HG03280 (cell line): ENCODE measurements around the gene RAB9B.
"Not testable (repeated sequence)": the region's sequence is repeated elsewhere in the genome, so short reads cannot be mapped to it uniquely, and the experiment has no call there.

ENCODE experiments used
- ATAC-seq: cut with Tn5 transposase; IDR thresholded peaks from one replicate; pipeline ENCODE4 v1.9.1; 2021; ENCODE audit warnings: mild to moderate bottlenecking, moderate library complexity; ENCODE audit not compliant: unreplicated experiment

Gene RAB9B, protein sequence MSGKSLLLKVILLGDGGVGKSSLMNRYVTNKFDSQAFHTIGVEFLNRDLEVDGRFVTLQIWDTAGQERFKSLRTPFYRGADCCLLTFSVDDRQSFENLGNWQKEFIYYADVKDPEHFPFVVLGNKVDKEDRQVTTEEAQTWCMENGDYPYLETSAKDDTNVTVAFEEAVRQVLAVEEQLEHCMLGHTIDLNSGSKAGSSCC

DNA sequence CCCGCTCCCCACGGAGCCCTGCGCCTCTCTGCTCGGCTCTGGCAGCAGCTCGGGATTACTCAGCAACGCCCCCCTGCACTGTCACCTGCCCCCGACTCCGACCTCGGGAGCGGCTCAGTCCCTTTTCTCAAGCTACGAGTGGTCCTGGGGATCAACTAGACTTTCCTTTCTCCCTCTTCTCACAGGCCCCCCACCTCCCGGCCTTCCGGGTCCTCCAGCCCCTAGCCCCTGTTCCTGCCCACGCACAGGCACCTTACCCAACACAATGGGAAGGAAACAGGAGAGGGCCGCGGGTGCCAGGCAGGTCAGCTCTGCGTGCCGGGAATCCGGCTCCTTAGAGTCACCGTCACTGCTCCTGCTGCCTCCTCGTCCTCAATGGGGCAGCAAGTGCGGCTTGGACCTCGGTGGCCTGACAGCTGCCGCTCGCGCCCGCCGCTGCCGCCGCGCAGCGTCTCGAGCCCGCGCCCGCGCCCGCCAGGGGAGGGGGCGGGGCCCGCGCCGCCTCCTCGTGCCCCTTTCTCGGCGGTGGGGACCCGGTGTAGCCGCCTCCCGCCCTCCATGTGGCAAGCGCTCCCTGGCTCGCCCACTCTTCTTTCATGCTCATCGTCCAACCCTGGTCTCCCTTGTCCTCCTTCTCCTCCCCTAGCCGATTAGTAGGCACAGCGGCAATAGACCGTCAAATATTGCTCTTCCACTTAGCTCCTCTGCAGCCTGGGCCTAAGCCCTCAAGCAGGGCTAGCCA is at the start of gene RAB9B:
RAB9B (minus strand) TSS at position 455 of the 742 bp plus-strand sequence. CDS start 6,473 bp downstream, outside the sequence.
- peak; percentile 89 for ATAC-seq

DNA sequence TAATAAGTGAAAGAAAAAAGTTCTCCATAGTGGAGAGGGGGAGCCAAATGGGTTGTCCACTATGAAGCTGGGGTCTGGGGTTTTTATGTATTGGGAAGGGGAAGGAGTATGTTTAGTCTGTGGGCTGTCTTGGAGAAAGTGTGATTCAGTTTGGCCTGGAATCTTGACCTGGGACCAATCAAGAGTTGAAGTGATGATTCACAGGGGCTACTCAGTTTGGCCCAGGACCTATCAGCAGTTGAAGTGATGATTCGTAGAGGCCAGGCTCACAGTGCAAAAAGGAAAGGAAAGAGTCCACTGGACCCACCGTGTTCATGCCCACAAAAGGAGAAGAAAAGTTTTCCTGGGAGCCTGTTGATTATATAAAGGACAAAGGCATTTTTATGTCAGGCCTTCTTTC is 47.3 kb upstream of the RAB9B start:
- ATAC-seq, result no peak

DNA sequence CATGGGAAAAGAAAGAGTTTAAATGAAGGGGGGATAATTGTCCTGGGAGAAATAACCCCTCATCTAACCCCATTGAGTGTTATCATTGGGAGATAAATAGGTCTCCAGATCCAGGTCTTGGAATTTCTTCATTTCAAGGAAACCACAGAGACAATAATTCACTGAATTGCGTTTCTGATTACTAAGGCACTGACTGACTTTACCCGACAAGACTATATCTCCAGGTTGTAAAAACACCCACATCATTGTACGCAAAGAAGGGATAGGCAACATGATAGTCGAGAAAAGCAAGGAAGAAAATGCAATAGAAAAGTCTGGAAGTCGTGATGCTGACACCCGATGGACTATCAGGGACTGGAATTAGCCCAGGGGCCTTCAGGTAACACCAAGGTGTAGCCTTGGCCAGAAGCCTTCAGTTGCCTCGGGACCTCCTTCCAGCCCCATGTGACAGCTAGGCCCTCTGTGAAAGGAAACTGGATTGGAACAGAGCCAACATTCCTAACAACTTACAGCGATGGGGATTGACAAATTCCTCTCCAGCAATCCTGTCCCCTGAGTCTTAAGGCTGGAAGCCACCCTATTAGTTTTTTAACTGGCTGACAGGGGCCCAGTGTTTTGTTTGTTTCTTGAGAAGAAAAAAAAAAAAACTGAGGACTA is 46.5 kb upstream of the RAB9B start:
- ATAC-seq, result no peak

DNA sequence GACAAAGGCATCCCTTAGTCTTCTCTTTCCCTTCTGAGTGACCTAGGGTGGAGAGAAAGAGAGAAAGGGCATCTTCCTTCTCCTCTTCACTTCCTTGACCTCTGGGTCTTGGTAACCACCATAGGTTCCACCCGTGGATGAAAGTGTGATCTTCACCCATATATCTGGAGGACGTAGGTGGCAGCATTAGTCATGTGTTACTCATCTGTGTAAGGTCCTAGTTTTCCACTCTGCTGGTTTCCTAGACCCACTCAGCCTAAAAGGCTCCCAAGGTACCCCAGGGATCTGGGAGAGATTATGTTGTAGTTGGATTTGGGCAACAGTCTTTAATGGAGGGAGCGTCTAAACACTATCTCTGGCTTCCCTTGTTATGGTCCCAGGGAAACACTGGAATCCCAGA is 45.5 kb upstream of the RAB9B start:
- no peak for ATAC-seq

DNA sequence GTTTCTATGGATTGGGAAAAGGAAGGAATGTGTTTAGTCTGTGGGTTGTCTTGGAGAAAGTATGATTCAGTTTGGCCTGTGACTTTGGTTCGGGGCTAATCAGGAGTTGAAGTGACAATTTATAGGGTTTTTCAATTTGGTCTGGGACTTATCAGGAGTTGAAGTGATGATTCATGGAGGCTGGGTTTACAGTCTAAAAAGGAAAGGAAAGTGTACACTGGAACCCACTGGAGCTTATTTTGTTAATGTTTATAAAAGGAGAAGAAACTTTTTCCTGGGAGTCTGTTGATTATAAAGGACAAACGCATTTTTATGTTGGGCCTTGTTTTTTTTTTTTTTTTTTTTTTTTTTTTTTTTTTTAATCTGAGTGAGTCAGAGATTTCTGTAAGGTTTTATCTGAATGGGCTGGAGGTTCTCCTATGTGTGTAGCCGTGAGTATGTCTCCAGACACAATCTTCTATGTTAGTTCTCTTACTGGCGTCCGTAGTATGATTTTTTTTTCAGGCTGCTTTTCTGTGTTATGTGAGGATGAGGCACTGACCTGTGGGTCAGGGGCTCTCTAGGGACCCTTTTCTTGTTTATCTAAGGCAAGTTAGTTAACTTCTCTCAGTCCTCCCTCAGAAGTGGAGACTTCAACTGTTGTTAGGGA is 33.0 kb upstream of the RAB9B start:
- ATAC-seq, result no peak

DNA sequence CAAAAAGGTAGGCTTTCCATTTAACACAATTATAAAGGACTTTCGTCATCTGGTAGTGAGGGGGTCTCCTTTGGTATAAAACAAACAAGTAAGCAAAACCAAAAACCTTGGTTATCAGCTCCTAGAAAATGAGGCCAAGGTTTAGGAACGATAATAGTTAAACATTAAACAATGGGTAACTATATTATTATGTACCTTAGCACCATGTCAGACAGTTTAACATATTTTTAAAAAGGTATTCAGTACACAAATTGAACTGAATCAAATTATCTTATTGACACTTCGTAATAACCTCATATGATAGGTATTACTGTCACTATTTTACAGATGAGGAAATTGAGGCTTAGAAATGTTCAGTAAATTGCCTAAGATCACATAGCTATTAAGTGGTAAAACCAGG is 32.1 kb upstream of the RAB9B start:
- ATAC-seq, result no peak

DNA sequence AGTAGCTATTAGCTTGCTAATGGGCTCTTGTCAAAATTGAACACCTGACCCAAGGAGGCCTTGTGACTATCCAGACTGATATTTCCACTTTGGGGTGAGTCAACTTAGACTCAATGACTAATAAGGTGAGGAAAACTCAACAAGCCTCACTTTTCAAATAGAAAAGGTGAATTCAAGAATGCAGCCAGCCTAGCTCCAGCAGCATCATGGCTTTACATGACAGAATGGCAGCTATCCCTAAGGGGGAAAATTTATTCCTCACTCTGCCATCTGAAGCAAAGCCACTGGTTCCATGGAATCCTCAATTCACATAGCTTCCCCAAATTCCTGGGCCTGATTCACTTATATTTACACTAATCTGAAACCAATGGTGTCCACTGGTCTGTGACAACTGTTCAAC is 29.1 kb upstream of the RAB9B start:
- no peak for ATAC-seq

DNA sequence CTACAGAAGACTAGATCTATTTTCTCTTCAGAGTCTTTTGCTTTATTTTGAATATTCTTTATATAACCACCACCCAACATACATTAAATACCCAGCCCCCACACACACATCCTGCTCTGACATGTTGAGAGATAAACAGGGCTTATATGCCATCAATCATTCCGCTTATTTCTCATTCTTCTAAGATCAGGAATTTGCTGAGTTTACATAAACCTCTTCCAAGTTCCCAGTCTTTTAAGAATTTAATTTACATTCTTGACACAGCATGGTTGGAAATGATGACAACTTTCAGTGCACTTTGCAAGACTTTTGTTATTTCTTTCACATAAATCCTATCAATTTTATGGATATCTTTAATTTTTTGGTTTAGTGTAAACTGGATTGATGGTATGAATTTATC is 17.5 kb upstream of the RAB9B start:
- ATAC-seq, result no peak

DNA sequence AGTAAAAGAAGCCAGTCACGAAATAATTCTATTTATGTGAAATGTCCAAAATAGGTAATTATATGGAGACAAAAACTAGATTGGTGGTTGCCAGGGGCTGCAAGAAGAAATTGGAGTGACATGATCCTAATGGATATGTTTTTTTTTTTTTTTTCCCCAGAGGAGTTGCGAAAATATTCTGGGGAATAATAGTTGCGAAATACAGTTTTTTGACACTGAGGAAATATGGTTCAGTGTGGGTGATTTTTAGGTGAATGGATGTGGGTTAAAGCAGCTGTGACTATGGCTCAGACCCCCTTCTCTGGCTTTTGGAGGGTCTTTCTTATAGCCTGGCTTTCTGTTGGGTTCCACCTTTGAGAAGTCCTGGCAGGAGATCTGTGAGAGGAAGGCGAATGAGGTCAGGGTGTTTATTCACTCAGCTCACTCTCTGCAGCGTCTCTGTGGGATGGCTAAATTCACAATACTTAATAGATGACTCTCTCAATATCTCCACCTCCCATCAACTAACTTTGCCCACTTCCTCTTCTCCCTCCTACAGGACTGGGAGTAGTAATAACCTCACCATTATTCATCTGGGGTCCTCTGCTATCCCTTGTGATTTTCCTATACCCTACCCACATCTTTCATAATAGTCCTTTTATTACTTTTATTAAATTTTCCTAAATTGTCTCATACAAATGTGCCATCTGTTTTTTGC is 15.3 kb upstream of the RAB9B start:
- no peak for ATAC-seq

DNA sequence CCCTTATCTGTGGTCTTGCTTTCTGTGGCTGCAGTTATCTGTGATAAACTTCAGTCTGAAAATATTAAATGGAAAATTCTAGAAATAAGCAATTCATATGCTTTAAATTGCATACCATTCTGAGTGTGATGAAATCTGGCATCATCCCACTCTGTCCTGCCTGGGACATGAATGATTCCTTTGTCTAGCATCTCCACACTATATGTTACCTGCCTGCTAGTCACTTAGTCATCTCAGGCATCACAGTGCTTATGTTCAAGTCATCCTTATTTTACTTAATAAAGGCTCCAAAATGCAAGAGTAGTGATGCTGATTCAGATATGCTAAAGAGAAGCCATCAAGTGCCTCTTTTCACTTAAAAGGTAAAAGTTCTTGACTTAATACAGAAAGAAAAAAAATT is 14.3 kb upstream of the RAB9B start:
- no peak for ATAC-seq

DNA sequence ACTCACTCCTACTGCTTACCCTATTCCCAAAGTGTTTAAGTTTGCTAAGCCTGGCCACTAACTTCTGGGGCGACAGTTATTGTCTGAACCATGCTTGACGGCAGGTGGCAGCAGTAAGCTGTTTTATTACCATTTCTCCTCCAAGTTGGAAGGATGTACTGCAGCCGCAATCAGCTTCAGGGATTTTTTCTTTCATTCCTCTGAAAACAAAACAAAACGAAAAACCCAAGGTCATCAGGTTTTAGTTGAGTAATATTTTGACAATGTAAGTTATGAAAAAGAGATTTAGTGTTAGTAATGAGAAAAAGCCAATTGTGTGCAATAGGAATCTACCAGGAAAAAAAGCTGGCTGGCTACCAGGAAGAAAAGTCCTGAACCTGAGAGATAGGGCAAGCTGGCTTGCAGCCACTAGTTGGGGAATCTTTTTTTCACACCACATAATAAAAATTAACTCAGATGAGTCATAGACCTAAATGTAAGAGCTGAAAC is 13.2 kb upstream of the RAB9B start:
- ATAC-seq, result peak; percentile 77

DNA sequence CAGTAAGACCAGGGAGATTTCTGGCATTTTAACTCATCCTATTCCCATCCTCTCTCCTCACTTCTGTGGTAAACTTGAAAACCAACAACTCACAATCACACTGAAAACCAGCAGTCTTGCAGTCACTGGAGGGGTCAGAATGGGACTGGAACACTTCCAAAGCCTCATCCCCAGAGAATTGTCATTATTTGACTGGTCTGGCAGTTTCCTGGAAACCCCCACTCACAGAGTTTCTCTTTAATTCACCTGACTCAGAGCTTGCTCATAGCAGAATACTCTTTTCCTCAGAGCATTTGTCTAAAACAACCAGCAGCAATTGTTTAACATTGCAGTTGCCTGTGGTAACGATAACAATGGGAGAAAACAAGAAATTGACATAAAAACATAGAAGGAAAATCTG is 7.3 kb upstream of the RAB9B start:
- ATAC-seq, result no peak

DNA sequence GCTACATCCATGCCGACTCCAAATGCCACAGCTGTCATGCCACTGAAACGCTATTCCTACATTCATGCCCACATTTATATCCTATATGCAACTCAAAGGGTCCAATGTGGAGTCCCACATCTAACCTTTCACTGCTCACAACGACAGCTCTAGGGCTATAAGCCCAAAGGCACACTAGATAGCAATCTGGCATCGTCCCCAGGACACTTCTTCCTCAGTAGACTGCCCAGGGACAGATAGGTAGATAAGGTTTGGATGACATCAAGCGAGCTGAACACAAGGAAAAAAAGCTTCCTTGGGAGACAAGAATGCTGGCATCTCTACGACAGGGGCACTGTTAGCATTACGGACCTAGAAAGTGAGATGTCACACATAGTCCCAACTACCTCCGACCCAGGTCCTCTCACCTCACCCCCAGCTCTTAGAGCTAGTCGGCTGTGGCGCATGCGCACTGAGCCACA is 685 bp downstream of the RAB9B start:
- peak; percentile 29 for ATAC-seq

DNA sequence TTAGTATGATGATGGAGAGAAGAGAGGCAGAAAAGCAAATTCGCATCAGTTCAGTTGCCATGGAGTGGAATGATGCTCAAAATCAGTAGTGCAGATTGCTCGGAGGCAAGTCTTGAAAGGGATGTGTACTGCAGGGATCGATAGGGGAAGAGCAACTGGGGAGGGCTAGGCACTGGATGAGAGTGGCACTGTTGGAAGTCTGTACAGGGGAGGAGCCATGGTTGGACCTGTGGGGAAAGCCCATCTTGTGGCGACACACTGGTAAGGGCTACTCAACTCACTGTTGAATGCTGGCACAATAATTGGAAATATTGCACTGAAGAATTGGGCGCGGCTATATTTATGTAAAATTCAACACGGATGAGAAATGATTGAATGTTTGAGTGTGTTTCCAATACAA is 1.2 kb downstream of the RAB9B start:
- ATAC-seq, result no peak

DNA sequence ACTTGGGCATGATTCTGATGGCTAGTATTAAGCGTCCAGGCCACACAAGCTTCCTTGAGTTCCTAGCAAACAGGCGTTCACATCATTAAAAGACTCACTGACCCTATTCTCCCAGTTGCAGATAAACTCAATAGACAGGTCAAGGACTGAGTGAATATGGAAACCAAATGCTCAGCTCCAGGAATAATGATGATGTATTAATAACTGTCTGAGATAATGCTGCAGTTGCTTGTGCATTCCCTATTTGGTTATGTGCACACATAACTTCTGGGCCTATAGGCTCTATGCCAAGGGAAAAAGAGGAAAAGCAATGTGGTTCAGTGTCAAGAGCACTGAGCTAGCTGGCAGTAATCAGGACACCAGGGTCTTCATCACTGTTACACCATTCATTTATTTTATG is 3.5 kb downstream of the RAB9B start:
- no peak for ATAC-seq

DNA sequence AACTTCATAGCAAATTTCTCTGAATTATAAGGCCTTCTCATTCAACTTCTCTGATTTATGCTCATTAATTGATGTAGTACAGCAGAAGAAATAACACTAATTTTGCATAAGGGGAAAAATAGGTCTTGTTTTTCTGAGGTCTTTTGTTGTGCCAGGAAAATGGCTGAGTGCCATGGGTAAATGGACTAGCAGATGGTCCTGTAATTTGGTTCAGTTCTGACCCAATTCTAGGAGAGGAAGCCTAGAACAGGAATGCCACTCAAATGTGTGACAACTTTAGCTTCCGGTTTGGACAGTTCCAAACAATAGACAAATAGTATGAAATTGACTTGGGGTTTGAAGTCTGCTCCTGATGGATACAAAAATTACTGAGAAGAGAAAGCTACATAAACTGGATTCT is 6.2 kb downstream of the RAB9B start:
- ATAC-seq, result no peak

DNA sequence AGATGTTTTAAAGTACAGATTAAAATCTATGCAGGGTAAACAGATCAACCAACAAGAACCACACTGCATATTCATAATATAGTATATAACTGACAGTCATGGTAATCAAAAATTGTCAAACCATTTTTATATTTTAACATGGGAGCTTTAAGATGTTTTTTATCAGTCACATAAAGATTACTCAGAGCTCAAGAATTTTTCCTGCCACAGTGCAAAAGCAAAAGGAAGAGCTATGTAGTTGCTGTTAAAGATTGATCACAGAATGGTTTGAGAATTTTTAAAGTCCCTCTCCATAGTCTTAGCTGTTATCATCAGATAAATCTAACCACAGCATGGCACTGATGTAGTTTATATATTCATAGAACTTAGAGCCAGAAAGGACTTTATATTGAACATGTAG is 8.5 kb downstream of the RAB9B start:
- no peak for ATAC-seq

DNA sequence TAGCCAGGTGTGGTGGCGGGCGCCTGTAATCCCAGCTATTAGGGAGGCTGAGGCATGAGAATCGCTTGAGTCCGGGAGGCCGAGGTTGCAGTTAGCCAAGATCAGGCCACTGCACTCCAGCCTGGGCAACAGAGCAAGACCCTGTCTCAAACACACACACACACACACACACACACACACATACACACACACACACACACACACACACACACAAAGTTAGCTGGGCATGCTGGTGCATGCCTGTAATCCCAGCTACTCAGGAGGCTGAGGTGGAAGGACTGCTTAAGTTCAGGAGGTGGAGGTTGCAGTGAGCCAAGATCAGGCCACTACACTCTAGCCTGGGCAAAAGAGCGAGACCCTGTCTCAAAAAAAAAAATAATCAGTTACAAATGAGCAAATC is 11.3 kb downstream of the RAB9B start:
- not testable (repeated sequence) for ATAC-seq

DNA sequence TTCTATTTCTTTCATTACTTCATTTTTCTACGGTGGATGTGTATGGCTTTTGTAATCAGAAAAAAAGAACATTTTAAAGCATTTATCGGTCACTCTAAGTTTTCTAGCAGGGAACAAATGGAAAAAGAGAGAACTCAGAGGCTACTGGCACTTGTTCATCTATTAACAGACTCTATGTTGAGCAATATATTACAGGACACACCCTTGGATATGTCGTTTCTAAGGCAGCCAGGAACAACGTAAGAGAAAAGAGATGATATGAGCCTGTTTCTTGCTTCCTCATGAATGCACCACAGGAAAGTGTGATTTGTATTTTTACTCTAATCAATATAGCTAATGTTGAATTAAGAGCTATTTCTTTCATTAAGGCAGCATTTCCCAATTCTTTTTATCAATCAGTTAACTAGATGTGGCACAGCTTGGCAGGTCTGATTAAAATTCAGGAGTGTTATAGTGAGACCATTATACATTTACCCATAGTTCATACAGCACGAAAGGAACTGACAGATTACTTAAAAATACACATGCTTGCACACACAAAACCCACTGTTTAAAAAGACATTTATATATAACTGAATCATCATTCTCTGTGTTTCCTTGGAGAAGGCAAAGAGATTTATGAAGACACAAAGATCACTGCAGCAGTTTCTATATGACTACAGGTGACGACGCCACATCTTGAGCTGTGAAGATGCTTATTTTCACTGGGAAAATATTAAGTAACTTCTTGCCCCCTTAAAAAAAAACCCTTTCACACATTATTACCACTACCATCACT is 13.0 kb downstream of the RAB9B start:
- ATAC-seq, result no peak

DNA sequence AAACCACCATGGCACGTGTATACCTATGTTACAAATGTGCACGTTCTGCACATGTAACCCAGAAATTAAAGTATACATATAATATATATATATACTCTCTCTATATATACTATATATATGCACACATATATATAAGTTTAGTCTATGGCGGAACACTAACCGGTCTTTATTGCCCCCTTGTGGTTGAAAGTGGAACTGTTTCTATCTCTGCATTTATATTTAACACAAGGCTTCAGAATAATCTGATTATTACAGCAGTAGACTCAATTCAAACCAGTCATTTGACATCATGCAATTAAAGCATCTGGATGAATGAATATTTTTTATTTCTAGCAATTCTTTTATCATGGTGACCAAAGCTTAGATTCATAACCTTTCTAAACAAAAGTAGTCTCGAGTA is 14.6 kb downstream of the RAB9B start:
- no peak for ATAC-seq
